ENCODE results near the gene GRAPL.
"Not testable (repeated sequence)": the region's sequence is repeated elsewhere in the genome, so short reads cannot be mapped to it uniquely, and the experiment has no call there.

The GRAPL gene

GRCh38 chr17:19136605-19137004 is 9.2 kb downstream of the GRAPL start:
- not testable (repeated sequence) for DNase-seq (ENCODE audit: low read depth in 3 of 3)

- not testable (repeated sequence) for DNase-seq (ENCODE audit: low read depth in 3 of 3)
Observed at GRCh38 chr17:19137959-19138358, 10.6 kb downstream of the GRAPL start.

- DNase-seq (ENCODE audit: low read depth in 3 of 3), result not testable (repeated sequence)
Observed at GRCh38 chr17:19141366-19142155, 14.2 kb downstream of the GRAPL start.

- DNase-seq (ENCODE audit: low read depth in 3 of 3), result peak in 1 of 3 experiments; percentile 28
Observed at GRCh38 chr17:19142419-19142818, 15.0 kb downstream of the GRAPL start.

- DNase-seq (ENCODE audit: low read depth in 3 of 3), result not testable (repeated sequence)
Observed at GRCh38 chr17:19143097-19143777, 15.8 kb downstream of the GRAPL start.

GRCh38 chr17:19144373-19144772 is 17.0 kb downstream of the GRAPL start:
- not testable (repeated sequence) for DNase-seq (ENCODE audit: low read depth in 3 of 3)

GRCh38 chr17:19145471-19145870 is 18.1 kb downstream of the GRAPL start:
- not testable (repeated sequence) for DNase-seq (ENCODE audit: low read depth in 3 of 3)

- DNase-seq (ENCODE audit: low read depth in 3 of 3), result not testable (repeated sequence)
Observed at GRCh38 chr17:19150678-19151615, 23.6 kb downstream of the GRAPL start.

GRCh38 chr17:19157628-19158027 is 30.2 kb downstream of the GRAPL start:
- not testable (repeated sequence) for DNase-seq (ENCODE audit: low read depth in 3 of 3)

- DNase-seq (ENCODE audit: low read depth in 3 of 3), result not testable (repeated sequence)
Observed at GRCh38 chr17:19158478-19158877, 31.1 kb downstream of the GRAPL start.

GRCh38 chr17:19158938-19159337 is 31.5 kb downstream of the GRAPL start:
- DNase-seq (ENCODE audit: low read depth in 3 of 3), result not testable (repeated sequence)

GRCh38 chr17:19161308-19162107 is 34.1 kb downstream of the GRAPL start:
- DNase-seq (ENCODE audit: low read depth in 3 of 3), result not testable (repeated sequence)

GRCh38 chr17:19162384-19163216 is 35.2 kb downstream of the GRAPL start:
- DNase-seq (ENCODE audit: low read depth in 3 of 3), result not testable (repeated sequence)

- DNase-seq (ENCODE audit: low read depth in 3 of 3), result not testable (repeated sequence)
Observed at GRCh38 chr17:19174422-19174821, 47.0 kb downstream of the GRAPL start.

- DNase-seq (ENCODE audit: low read depth in 3 of 3), result not testable (repeated sequence)
Observed at GRCh38 chr17:19175410-19175809, 48.0 kb downstream of the GRAPL start.

GRCh38 chr17:19181040-19181875 is 53.9 kb downstream of the GRAPL start:
- DNase-seq (ENCODE audit: low read depth in 3 of 3), result not testable (repeated sequence)

GRCh38 chr17:19187883-19188869 is 60.8 kb downstream of the GRAPL start:
- DNase-seq (ENCODE audit: low read depth in 3 of 3), result not testable (repeated sequence)
